ENCODE data around the gene PRKG1. TPM values are rescaled to one million over a fixed set of nuclear protein-coding genes. Genes with fewer than 3 reads are reported as not detected.

Gene PRKG1
- polyA plus RNA-seq, 1 donor (not counting 4 experiments of a cell fraction or from before 2014, with no cell fraction given), result 0.24 TPM

GRCh38 chr10:51077074-51077473 is 2.8 kb downstream of the PRKG1 start:
- H4K20me1 ChIP-seq (ENCODE audit: control insufficient read depth, extremely low read depth, insufficient read depth, low read length), result no peaks in the 10 kb centered on the region
- H3K27me3 ChIP-seq (ENCODE audit: control insufficient read depth, extremely low read depth, insufficient read depth, low read length), result peaks cover 30% of the 10 kb centered on the region
- H3K79me2 ChIP-seq (ENCODE audit: control insufficient read depth, insufficient read depth, low read length), result no peaks in the 10 kb centered on the region
- TF ChIP-seq EZH2 (IDR thresholded peaks at IDR 0.05; ENCODE audit: low read length), result no peak
- TF ChIP-seq, protein P1, sequence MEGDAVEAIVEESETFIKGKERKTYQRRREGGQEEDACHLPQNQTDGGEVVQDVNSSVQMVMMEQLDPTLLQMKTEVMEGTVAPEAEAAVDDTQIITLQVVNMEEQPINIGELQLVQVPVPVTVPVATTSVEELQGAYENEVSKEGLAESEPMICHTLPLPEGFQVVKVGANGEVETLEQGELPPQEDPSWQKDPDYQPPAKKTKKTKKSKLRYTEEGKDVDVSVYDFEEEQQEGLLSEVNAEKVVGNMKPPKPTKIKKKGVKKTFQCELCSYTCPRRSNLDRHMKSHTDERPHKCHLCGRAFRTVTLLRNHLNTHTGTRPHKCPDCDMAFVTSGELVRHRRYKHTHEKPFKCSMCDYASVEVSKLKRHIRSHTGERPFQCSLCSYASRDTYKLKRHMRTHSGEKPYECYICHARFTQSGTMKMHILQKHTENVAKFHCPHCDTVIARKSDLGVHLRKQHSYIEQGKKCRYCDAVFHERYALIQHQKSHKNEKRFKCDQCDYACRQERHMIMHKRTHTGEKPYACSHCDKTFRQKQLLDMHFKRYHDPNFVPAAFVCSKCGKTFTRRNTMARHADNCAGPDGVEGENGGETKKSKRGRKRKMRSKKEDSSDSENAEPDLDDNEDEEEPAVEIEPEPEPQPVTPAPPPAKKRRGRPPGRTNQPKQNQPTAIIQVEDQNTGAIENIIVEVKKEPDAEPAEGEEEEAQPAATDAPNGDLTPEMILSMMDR (optimal IDR thresholded peaks at IDR 0.05 in 1 of 3, IDR thresholded peaks at IDR 0.05 in 1 of 3, conservative IDR thresholded peaks at IDR 0.05 in 1 of 3; ENCODE audit: extremely low read depth in 1 of 3, insufficient read depth in 2 of 3, low read length in 3 of 3), result no peak
- DNase-seq (ENCODE audit: low read depth, low spot score), result no peak
- no peaks in the 10 kb centered on the region for H3K9me1 ChIP-seq (ENCODE audit: control insufficient read depth, extremely low read depth, insufficient read depth, low read length)
- no peak for FAIRE-seq
- dilution Hi-C loops (cut with MboI; ENCODE audit: extremely low pct_ligation_motif_present, low sequenced_read_pairs), result no loop called here
- H3K4me1 ChIP-seq (ENCODE audit: control insufficient read depth, extremely low read depth, insufficient read depth, low read length), result no peaks in the 10 kb centered on the region
- H3K36me3 ChIP-seq (ENCODE audit: control insufficient read depth in 2 of 2, extremely low read depth in 1 of 2, insufficient read depth in 2 of 2, low read length in 2 of 2), result no peaks in the 10 kb centered on the region
- no peaks in the 10 kb centered on the region for H3K9me3 ChIP-seq (ENCODE audit: control insufficient read depth, low read depth, low read length)
- H2AFZ ChIP-seq (ENCODE audit: control insufficient read depth, low read length), result no peak overlapping the region
- no peak overlapping the region for H3K27ac ChIP-seq (ENCODE audit: control insufficient read depth, insufficient read depth, low read length)
- no peak overlapping the region for H3K4me2 ChIP-seq (ENCODE audit: control insufficient read depth, extremely low read depth, insufficient read depth, low read depth, low read length)
- no peak overlapping the region for H3K9ac ChIP-seq (ENCODE audit: control insufficient read depth, extremely low read depth, insufficient read depth, low read length)
- H3K4me3 ChIP-seq (ENCODE audit: control insufficient read depth in 2 of 3, extremely low read depth in 1 of 3, insufficient read depth in 2 of 3, low read depth in 1 of 3, low read length in 3 of 3), result no peak overlapping the region

- no peak for FAIRE-seq
- Histone ChIP-seq H2AFZ (ENCODE audit: control insufficient read depth, low read length) (no peak overlapping the region), H3K9ac (ENCODE audit: control insufficient read depth, extremely low read depth, insufficient read depth, low read length) (no peak overlapping the region), H3K79me2 (ENCODE audit: control insufficient read depth, insufficient read depth, low read length) (no peaks in the 10 kb centered on the region), H3K4me1 (ENCODE audit: control insufficient read depth, extremely low read depth, insufficient read depth, low read length) (no peaks in the 10 kb centered on the region), H4K20me1 (ENCODE audit: control insufficient read depth, extremely low read depth, insufficient read depth, low read length) (no peaks in the 10 kb centered on the region), H3K9me3 (ENCODE audit: control insufficient read depth, low read depth, low read length) (no peaks in the 10 kb centered on the region), H3K27me3 (ENCODE audit: control insufficient read depth, extremely low read depth, insufficient read depth, low read length) (peaks cover 29% of the 10 kb centered on the region), H3K4me3 (ENCODE audit: control insufficient read depth in 2 of 3, extremely low read depth in 1 of 3, insufficient read depth in 2 of 3, low read depth in 1 of 3, low read length in 3 of 3) (no peak overlapping the region), H3K4me2 (ENCODE audit: control insufficient read depth, extremely low read depth, insufficient read depth, low read depth, low read length) (no peak overlapping the region), H3K36me3 (ENCODE audit: control insufficient read depth in 2 of 2, extremely low read depth in 1 of 2, insufficient read depth in 2 of 2, low read length in 2 of 2) (no peaks in the 10 kb centered on the region), H3K27ac (ENCODE audit: control insufficient read depth, insufficient read depth, low read length) (no peak overlapping the region), H3K9me1 (ENCODE audit: control insufficient read depth, extremely low read depth, insufficient read depth, low read length) (no peaks in the 10 kb centered on the region)
- dilution Hi-C loops (cut with MboI; ENCODE audit: extremely low pct_ligation_motif_present, low sequenced_read_pairs), result no loop called here
- TF ChIP-seq EZH2 (IDR thresholded peaks at IDR 0.05; ENCODE audit: low read length), result no peak
- TF ChIP-seq, protein P1 (optimal IDR thresholded peaks at IDR 0.05 in 1 of 3, IDR thresholded peaks at IDR 0.05 in 1 of 3, conservative IDR thresholded peaks at IDR 0.05 in 1 of 3; ENCODE audit: extremely low read depth in 1 of 3, insufficient read depth in 2 of 3, low read length in 3 of 3), result no peak
- DNase-seq (ENCODE audit: low read depth, low spot score), result no peak
Measured at GRCh38 chr10:51077507-51077906, 3.2 kb downstream of the PRKG1 start.

Measured in keratinocyte (primary cell).